Effector CD4-positive, alpha-beta T cell (primary cell): ENCODE measurements around the gene USP17L18. TPM values are rescaled to one million over a fixed set of nuclear protein-coding genes. Genes with fewer than 3 reads are reported as not detected.
"Not testable (repeated sequence)": the region's sequence is repeated elsewhere in the genome, so short reads cannot be mapped to it uniquely, and the experiment has no call there.

Source experiments
- DNase-seq: peaks from one replicate; pipeline ENCODE4 v3.0.0-alpha.2; 2020
- total RNA-seq: gene quantifications from one replicate; lab custom pipeline; 2026; lab: John Stamatoyannopoulos, UW

The USP17L18 gene
- not detected for total RNA-seq

- not testable (repeated sequence) for DNase-seq
Measured at GRCh38 chr4:9247953-9248680, at the start of gene USP17L18. Gene USP17L18, plus strand, starts transcription at chr4:9248630. Its CDS starts 0 bp downstream, at chr4:9248630.

- DNase-seq: not testable (repeated sequence)
Measured at GRCh38 chr4:9210357-9210756, 38.1 kb upstream of the USP17L18 start, which contains the start of gene USP17L10. Gene USP17L10, plus strand, starts transcription at chr4:9210657. Its CDS starts 0 bp downstream, at chr4:9210657.

- not testable (repeated sequence) for DNase-seq
Measured at GRCh38 chr4:9214701-9215100, 33.7 kb upstream of the USP17L18 start.

GRCh38 chr4:9215105-9215504 is 33.3 kb upstream of the USP17L18 start, which contains the start of gene USP17L11:
Gene USP17L11, plus strand, starts transcription at chr4:9215405. Its CDS starts 0 bp downstream, at chr4:9215405.
- DNase-seq: not testable (repeated sequence)

GRCh38 chr4:9219852-9220251 is 28.6 kb upstream of the USP17L18 start, which contains the start of gene USP17L12:
Gene USP17L12, plus strand, starts transcription at chr4:9220152. Its CDS starts 0 bp downstream, at chr4:9220152.
- DNase-seq: not testable (repeated sequence)

- DNase-seq: not testable (repeated sequence)
Measured at GRCh38 chr4:9224596-9224995, 23.8 kb upstream of the USP17L18 start, which contains the start of gene USP17L13. Gene USP17L13, plus strand, starts transcription at chr4:9224896. Its CDS starts 0 bp downstream, at chr4:9224896.

GRCh38 chr4:9230249-9230648 is 18.2 kb upstream of the USP17L18 start:
- not testable (repeated sequence) for DNase-seq

- DNase-seq: not testable (repeated sequence)
Measured at GRCh38 chr4:9234085-9234484, 14.3 kb upstream of the USP17L18 start, which contains the start of gene USP17L15. Gene USP17L15, plus strand, starts transcription at chr4:9234385. Its CDS starts 0 bp downstream, at chr4:9234385.

GRCh38 chr4:9238461-9238860 is 10.0 kb upstream of the USP17L18 start:
- not testable (repeated sequence) for DNase-seq

- DNase-seq: not testable (repeated sequence)
Measured at GRCh38 chr4:9243579-9243978, 4.9 kb upstream of the USP17L18 start, which contains the start of gene USP17L17. Gene USP17L17, plus strand, starts transcription at chr4:9243879. Its CDS starts 0 bp downstream, at chr4:9243879.

GRCh38 chr4:9253078-9253477 is 4.6 kb downstream of the USP17L18 start, which contains the start of gene USP17L19:
Gene USP17L19, plus strand, starts transcription at chr4:9253378. Its CDS starts 0 bp downstream, at chr4:9253378.
- not testable (repeated sequence) for DNase-seq

GRCh38 chr4:9257824-9258223 is 9.4 kb downstream of the USP17L18 start, which contains the start of gene USP17L20:
Gene USP17L20, plus strand, starts transcription at chr4:9258124. Its CDS starts 0 bp downstream, at chr4:9258124.
- not testable (repeated sequence) for DNase-seq

- DNase-seq: not testable (repeated sequence)
Measured at GRCh38 chr4:9262572-9262971, 14.1 kb downstream of the USP17L18 start, which contains the start of gene USP17L21. Gene USP17L21, plus strand, starts transcription at chr4:9262872. Its CDS starts 0 bp downstream, at chr4:9262872.

GRCh38 chr4:9267319-9267718 is 18.9 kb downstream of the USP17L18 start, which contains the start of gene USP17L22:
Gene USP17L22, plus strand, starts transcription at chr4:9267619. Its CDS starts 0 bp downstream, at chr4:9267619.
- not testable (repeated sequence) for DNase-seq

- DNase-seq: peak; percentile 5
Measured at GRCh38 chr4:9271719-9272118, 23.3 kb downstream of the USP17L18 start.
